Measurements from ENCODE around the gene TBPL1. TPM values are rescaled to one million over a fixed set of nuclear protein-coding genes. Genes with fewer than 3 reads are reported as not detected.

Gene TBPL1
- total and polyA plus RNA-seq, 9 of the 15 experiments (the other 6 are each of a cell fraction or from before 2014, with no cell fraction given): 78.1 to 152 (median 107) TPM

DNA sequence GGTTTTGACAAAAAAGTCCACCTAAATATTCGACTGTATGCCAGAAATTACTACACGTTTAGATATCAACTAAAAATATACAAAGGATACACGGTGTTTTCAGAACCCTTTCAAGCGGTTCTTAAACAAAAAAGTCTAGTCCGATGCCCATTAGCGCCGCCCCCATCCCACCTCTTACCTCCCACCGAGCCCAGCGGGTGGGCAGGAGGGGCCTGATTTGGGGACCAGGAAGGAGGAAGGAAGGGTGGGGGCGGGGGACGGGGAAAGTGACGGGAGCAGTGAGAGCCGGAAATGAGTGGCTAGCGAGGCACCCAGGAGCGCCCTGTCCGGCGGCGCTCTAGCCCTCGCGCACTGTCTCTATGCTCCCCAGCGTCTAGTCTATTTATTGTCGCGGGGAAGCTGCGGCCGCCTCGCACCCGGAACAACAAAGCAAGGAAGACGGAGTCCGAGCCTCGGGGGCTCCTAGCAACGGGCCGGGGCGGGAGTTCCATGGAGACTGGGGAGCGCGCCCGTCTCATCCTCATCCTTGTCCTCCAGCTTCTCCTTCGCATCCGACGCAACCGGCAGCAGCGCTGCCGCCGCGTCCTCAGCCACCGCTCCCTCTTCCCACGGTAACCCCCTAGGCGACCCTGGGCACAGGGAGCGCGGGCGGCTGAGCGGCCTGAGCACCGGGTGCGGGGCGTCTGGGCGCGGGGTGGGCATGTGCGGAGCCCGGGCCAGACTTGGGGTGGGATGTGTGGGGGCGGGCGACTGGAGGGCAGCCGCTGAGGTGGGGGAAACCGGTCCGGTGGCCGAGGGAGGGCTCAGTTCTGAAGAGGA lies at the start of gene TBPL1 (continued):
- TF ChIP-seq, protein P1, sequence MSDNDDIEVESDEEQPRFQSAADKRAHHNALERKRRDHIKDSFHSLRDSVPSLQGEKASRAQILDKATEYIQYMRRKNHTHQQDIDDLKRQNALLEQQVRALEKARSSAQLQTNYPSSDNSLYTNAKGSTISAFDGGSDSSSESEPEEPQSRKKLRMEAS (CRISPR knock-in tag; IDR thresholded peaks at IDR 0.05): peak; percentile 42; the same call in 1 of the 2 replicates
- TF ChIP-seq MEF2D (tag; conservative IDR thresholded peaks at IDR 0.05; ENCODE audit: low read depth) (no peak), ELF1 (tag; IDR thresholded peaks at IDR 0.05) (peak; percentile 98), PHTF2 (CRISPR knock-in tag; IDR thresholded peaks at IDR 0.05) (no peak), MTA1 (IDR thresholded peaks at IDR 0.05; ENCODE audit: borderline replicate concordance) (0 out of 2 replicates have a peak, but pooled peaks have one; percentile 23), GTF2A2 (tag; IDR thresholded peaks at IDR 0.05) (peak; percentile 82), NR2C2 (CRISPR knock-in tag; IDR thresholded peaks at IDR 0.05) (no peak; the same call in 1 of the 2 replicates), NR2C2 (tag; IDR thresholded peaks at IDR 0.05) (peak; percentile 90), STAT5B (CRISPR knock-in tag; IDR thresholded peaks at IDR 0.05) (no peak), NONO (IDR thresholded peaks at IDR 0.05; ENCODE audit: low read depth in 2 of 2, low read length in 1 of 2) (no peak; a peak in 1 of 4 replicates), DACH1 (IDR thresholded peaks at IDR 0.05; ENCODE audit: partially characterized antibody) (peak; percentile 47), RBFOX2 (IDR thresholded peaks at IDR 0.05; ENCODE audit: low read depth, low read length) (peak; percentile 99), MYNN (IDR thresholded peaks at IDR 0.05) (peak; percentile 84), MYNN (CRISPR knock-in tag; IDR thresholded peaks at IDR 0.05) (no peak), NUFIP1 (IDR thresholded peaks at IDR 0.05; ENCODE audit: partially characterized antibody) (peak; percentile 36)
- TF ChIP-seq, protein P2, sequence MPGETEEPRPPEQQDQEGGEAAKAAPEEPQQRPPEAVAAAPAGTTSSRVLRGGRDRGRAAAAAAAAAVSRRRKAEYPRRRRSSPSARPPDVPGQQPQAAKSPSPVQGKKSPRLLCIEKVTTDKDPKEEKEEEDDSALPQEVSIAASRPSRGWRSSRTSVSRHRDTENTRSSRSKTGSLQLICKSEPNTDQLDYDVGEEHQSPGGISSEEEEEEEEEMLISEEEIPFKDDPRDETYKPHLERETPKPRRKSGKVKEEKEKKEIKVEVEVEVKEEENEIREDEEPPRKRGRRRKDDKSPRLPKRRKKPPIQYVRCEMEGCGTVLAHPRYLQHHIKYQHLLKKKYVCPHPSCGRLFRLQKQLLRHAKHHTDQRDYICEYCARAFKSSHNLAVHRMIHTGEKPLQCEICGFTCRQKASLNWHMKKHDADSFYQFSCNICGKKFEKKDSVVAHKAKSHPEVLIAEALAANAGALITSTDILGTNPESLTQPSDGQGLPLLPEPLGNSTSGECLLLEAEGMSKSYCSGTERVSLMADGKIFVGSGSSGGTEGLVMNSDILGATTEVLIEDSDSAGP (CRISPR knock-in tag; IDR thresholded peaks at IDR 0.05): no peak
- TF ChIP-seq, protein P3, sequence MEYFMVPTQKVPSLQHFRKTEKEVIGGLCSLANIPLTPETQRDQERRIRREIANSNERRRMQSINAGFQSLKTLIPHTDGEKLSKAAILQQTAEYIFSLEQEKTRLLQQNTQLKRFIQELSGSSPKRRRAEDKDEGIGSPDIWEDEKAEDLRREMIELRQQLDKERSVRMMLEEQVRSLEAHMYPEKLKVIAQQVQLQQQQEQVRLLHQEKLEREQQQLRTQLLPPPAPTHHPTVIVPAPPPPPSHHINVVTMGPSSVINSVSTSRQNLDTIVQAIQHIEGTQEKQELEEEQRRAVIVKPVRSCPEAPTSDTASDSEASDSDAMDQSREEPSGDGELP (CRISPR knock-in tag; IDR thresholded peaks at IDR 0.05; ENCODE audit: borderline replicate concordance): peak; percentile 81; the same call in 1 of the 2 replicates
- TF ChIP-seq, protein P4, sequence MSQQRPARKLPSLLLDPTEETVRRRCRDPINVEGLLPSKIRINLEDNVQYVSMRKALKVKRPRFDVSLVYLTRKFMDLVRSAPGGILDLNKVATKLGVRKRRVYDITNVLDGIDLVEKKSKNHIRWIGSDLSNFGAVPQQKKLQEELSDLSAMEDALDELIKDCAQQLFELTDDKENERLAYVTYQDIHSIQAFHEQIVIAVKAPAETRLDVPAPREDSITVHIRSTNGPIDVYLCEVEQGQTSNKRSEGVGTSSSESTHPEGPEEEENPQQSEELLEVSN (IDR thresholded peaks at IDR 0.05; ENCODE audit: borderline replicate concordance in 1 of 2, extremely low read depth in 1 of 2, insufficient read depth in 1 of 2, insufficient read length in 1 of 2, low read depth in 1 of 2, low read length in 1 of 2, poor library complexity in 1 of 2, severe bottlenecking in 1 of 2): peak in 1 of 2 experiments; percentile 30
- TF ChIP-seq, protein P5, sequence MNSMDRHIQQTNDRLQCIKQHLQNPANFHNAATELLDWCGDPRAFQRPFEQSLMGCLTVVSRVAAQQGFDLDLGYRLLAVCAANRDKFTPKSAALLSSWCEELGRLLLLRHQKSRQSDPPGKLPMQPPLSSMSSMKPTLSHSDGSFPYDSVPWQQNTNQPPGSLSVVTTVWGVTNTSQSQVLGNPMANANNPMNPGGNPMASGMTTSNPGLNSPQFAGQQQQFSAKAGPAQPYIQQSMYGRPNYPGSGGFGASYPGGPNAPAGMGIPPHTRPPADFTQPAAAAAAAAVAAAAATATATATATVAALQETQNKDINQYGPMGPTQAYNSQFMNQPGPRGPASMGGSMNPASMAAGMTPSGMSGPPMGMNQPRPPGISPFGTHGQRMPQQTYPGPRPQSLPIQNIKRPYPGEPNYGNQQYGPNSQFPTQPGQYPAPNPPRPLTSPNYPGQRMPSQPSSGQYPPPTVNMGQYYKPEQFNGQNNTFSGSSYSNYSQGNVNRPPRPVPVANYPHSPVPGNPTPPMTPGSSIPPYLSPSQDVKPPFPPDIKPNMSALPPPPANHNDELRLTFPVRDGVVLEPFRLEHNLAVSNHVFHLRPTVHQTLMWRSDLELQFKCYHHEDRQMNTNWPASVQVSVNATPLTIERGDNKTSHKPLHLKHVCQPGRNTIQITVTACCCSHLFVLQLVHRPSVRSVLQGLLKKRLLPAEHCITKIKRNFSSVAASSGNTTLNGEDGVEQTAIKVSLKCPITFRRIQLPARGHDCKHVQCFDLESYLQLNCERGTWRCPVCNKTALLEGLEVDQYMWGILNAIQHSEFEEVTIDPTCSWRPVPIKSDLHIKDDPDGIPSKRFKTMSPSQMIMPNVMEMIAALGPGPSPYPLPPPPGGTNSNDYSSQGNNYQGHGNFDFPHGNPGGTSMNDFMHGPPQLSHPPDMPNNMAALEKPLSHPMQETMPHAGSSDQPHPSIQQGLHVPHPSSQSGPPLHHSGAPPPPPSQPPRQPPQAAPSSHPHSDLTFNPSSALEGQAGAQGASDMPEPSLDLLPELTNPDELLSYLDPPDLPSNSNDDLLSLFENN (IDR thresholded peaks at IDR 0.05; ENCODE audit: low read depth in 2 of 2, low read length in 2 of 2): 0 out of 4 replicates have a peak, but pooled peaks of 1 of the 2 experiments have one; percentile 73

All from K562 (cell line).